Upper lobe of left lung (tissue), 6 donors: ENCODE measurements around the gene MAGI2. TPM values are rescaled to one million over a fixed set of nuclear protein-coding genes. Genes with fewer than 3 reads are reported as not detected.

Experiments used
- ATAC-seq, 2 donors: fragments of 200-7000 bp; cut with Tn5 transposase; one replicate each; pipeline ENCODE4 v1.9.1; 2022; ENCODE audit warnings: mild to moderate bottlenecking in 2 of 2, moderate library complexity in 2 of 2; ENCODE audit not compliant: low FRiP score in 2 of 2
- DNase-seq, 2 donors: peaks; one replicate each; pipeline ENCODE4 v3.0.0-alpha.2; 2019 to 2020
- H3K27ac ChIP-seq, 4 donors: fragments of 200-600 bp; sonication (generic); one replicate each; pipeline ENCODE4 v1.5.1; 2016 to 2019
- H3K27me3 ChIP-seq, 4 donors: fragments of 200-600 bp; sonication (generic); one replicate each; pipeline ENCODE4 v1.5.1; 2017 to 2019
- H3K36me3 ChIP-seq, 4 donors: fragments of 200-600 bp; sonication (generic); one replicate each; pipeline ENCODE4 v1.5.1; 2016 to 2019
- H3K4me1 ChIP-seq, 4 donors: fragments of 200-600 bp; sonication (generic); one replicate each; pipeline ENCODE4 v1.5.1; 2018 to 2019
- H3K4me3 ChIP-seq, 4 donors: fragments of 200-600 bp; sonication (generic); one replicate each; pipeline ENCODE4 v1.5.1; 2017 to 2019; ENCODE audit warnings: mild to moderate bottlenecking in 2 of 4, moderate library complexity in 1 of 4
- H3K9me3 ChIP-seq, 4 donors: fragments of 200-600 bp; sonication (generic); one replicate each; pipeline ENCODE4 v1.5.1; 2018 to 2019
- CTCF ChIP-seq, 6 experiments: fragments of 450-650 bp in 4 of 6; fragments of 200-600 bp in 2 of 6; sonication (generic) in 2 of 6; IDR thresholded peaks; one replicate each; pipeline ENCODE4 v1.5.1; 2016 to 2019; ENCODE audit warnings: antibody characterized with exemption in 6 of 6
- EP300 ChIP-seq, 4 donors: sonication (generic); formaldehyde crosslinking; IDR thresholded peaks; one replicate each; pipeline ENCODE4 v1.5.1; 2017; ENCODE audit warnings: antibody characterized with exemption in 4 of 4, control low read depth in 2 of 4
- POLR2A ChIP-seq, 4 donors: fragments of 450-650 bp; IDR thresholded peaks; one replicate each; pipeline ENCODE4 v1.5.1; 2016 to 2017; ENCODE audit warnings: antibody characterized with exemption in 4 of 4, mild to moderate bottlenecking in 2 of 4
- POLR2AphosphoS5 ChIP-seq, 2 donors: sonication (generic); formaldehyde crosslinking; IDR thresholded peaks; one replicate each; pipeline ENCODE4 v1.5.1; 2017; ENCODE audit warnings: antibody characterized with exemption in 2 of 2
- WGBS, 2 donors: methylation state at CpG; one replicate each; pipeline ENCODE4 v1.1.5; 2017 to 2018; 5-methylcytosine and 5-hydroxymethylcytosine counted together
- total RNA-seq, 6 donors: library from RNA; depleted of rRNA in 4 of 6; stranded (reverse); fragments of >200 nt in 4 of 6; gene quantifications; one replicate each; pipeline versions ENCODE4 v1.1.0 to v1.2.1, GENCODE V29; 2016 to 2021
- donor health status: DM: no; HTN: no; CAD: no; lungs with moderate emphysema.
- donor health status: DM: no; HTN: yes; CAD: no; lungs with severe emphysema.

Gene MAGI2
- total RNA-seq, 6 donors from 2014 or later, result 7.9 to 84.9 (median 11.8) TPM

GRCh38 chr7:79347351-79347750 lies 106.1 kb downstream of the MAGI2 start:
- Histone ChIP-seq H3K27ac (no peak overlapping the region), H3K27me3 (no peaks in the 10 kb centered on the region), H3K4me1 (no peaks in the 10 kb centered on the region), H3K4me3 (no peak overlapping the region), H3K36me3 (no peaks in the 10 kb centered on the region), H3K9me3 (no peaks in the 10 kb centered on the region)
- TF ChIP-seq POLR2AphosphoS5 (IDR thresholded peaks at IDR 0.05) (no peak), POLR2A (IDR thresholded peaks at IDR 0.05) (no peak), EP300 (IDR thresholded peaks at IDR 0.05) (no peak), CTCF (IDR thresholded peaks at IDR 0.05) (no peak)
- WGBS, 2 donors, result 79 to 80% methylated on average over 3 of the region's 3 CpGs
- DNase-seq (no peak), ATAC-seq (no peak)

- Histone ChIP-seq H3K9me3 (no peaks in the 10 kb centered on the region), H3K36me3 (no peaks in the 10 kb centered on the region), H3K4me3 (no peak overlapping the region), H3K4me1 (no peaks in the 10 kb centered on the region), H3K27ac (no peak overlapping the region), H3K27me3 (no peaks in the 10 kb centered on the region)
- DNase-seq (no peak), ATAC-seq (no peak)
- no peak for TF ChIP-seq CTCF (IDR thresholded peaks at IDR 0.05)
- no peak for TF ChIP-seq EP300 (IDR thresholded peaks at IDR 0.05)
- no peak for TF ChIP-seq POLR2A (IDR thresholded peaks at IDR 0.05)
- TF ChIP-seq POLR2AphosphoS5 (IDR thresholded peaks at IDR 0.05), result no peak
- 93 to 96% methylated on average over 5 of the region's 5 CpGs for WGBS, 2 donors
These were observed 111.6 kb downstream of the MAGI2 start for GRCh38 chr7:79341902-79342301.

- Histone ChIP-seq H3K4me1 (no peaks in the 10 kb centered on the region), H3K36me3 (no peaks in the 10 kb centered on the region), H3K27me3 (no peaks in the 10 kb centered on the region), H3K9me3 (no peaks in the 10 kb centered on the region), H3K4me3 (no peak overlapping the region), H3K27ac (no peak overlapping the region)
- no peak for TF ChIP-seq CTCF (IDR thresholded peaks at IDR 0.05)
- no peak for TF ChIP-seq POLR2A (IDR thresholded peaks at IDR 0.05)
- TF ChIP-seq EP300 (IDR thresholded peaks at IDR 0.05), result no peak
- no peak for TF ChIP-seq POLR2AphosphoS5 (IDR thresholded peaks at IDR 0.05)
- ATAC-seq (no peak), DNase-seq (no peak)
These were observed 113.3 kb downstream of the MAGI2 start for GRCh38 chr7:79340212-79340611.

GRCh38 chr7:79339208-79339925 lies 114.1 kb downstream of the MAGI2 start:
- no peak for ATAC-seq
- Histone ChIP-seq H3K4me3 (no peak overlapping the region), H3K27ac (no peak overlapping the region), H3K36me3 (no peaks in the 10 kb centered on the region), H3K27me3 (no peaks in the 10 kb centered on the region), H3K9me3 (no peaks in the 10 kb centered on the region), H3K4me1 (no peaks in the 10 kb centered on the region)
- DNase-seq, result no peak
- WGBS, 2 donors, result 86 to 93% methylated on average over 4 of the region's 4 CpGs
- no peak for TF ChIP-seq CTCF (IDR thresholded peaks at IDR 0.05)
- no peak for TF ChIP-seq POLR2AphosphoS5 (IDR thresholded peaks at IDR 0.05)
- TF ChIP-seq POLR2A (IDR thresholded peaks at IDR 0.05), result no peak
- no peak for TF ChIP-seq EP300 (IDR thresholded peaks at IDR 0.05)

- no peak for DNase-seq
- Histone ChIP-seq H3K4me1 (no peaks in the 10 kb centered on the region), H3K27me3 (no peaks in the 10 kb centered on the region), H3K9me3 (no peaks in the 10 kb centered on the region), H3K4me3 (no peak overlapping the region), H3K36me3 (no peaks in the 10 kb centered on the region), H3K27ac (no peak overlapping the region)
- ATAC-seq, result no peak
- no peak for TF ChIP-seq POLR2A (IDR thresholded peaks at IDR 0.05)
- no peak for TF ChIP-seq EP300 (IDR thresholded peaks at IDR 0.05)
- no peak for TF ChIP-seq POLR2AphosphoS5 (IDR thresholded peaks at IDR 0.05)
- TF ChIP-seq CTCF (IDR thresholded peaks at IDR 0.05), result no peak
- 71 to 76% methylated on average over 5 of the region's 5 CpGs for whole genome bisulfite sequencing, 2 donors
These were observed 115.8 kb downstream of the MAGI2 start for GRCh38 chr7:79337717-79338116.
